Mesendoderm (in vitro differentiated cells): ENCODE measurements around the gene WNK2.

ENCODE experiments used
- DNase-seq: peaks from one replicate; pipeline ENCODE4 v3.0.0; 2013
- H2AK5ac ChIP-seq: 2 replicates; pipeline ENCODE4 v1.6.1; 2013; ENCODE audit warnings: low read length, inconsistent platforms
- H2BK120ac ChIP-seq: 2 replicates; pipeline ENCODE4 v1.6.1; 2013; ENCODE audit warnings: low read depth, mild to moderate bottlenecking, low read length, moderate library complexity, mixed read lengths
- H2BK15ac ChIP-seq: replicated peaks from 2 replicates; pipeline ENCODE4 v1.6.1; 2013; ENCODE audit warnings: low read depth, mild to moderate bottlenecking, moderate library complexity
- H2BK5ac ChIP-seq: 2 replicates; pipeline ENCODE4 v1.6.1; 2013; ENCODE audit warnings: low read length, inconsistent platforms
- H3K18ac ChIP-seq: 2 replicates; pipeline ENCODE4 v1.6.1; 2013; ENCODE audit warnings: mild to moderate bottlenecking, low read length, mixed read lengths
- H3K23ac ChIP-seq: one replicate; pipeline ENCODE4 v1.6.1; 2013; ENCODE audit warnings: low read length
- H3K27ac ChIP-seq: 2 replicates; pipeline ENCODE4 v1.5.1; 2013; ENCODE audit warnings: low read depth, mild to moderate bottlenecking, inconsistent platforms, low read length, moderate library complexity
- H3K27me3 ChIP-seq: 2 replicates; pipeline ENCODE4 v1.6.1; 2013; ENCODE audit warnings: low read length, control low read depth, mild to moderate bottlenecking, inconsistent platforms; ENCODE audit not compliant: insufficient read depth, poor library complexity
- H3K36me3 ChIP-seq: 2 replicates; pipeline ENCODE4 v1.6.1; 2013; ENCODE audit warnings: low read length, inconsistent platforms; ENCODE audit not compliant: control insufficient read depth, insufficient read depth
- H3K4ac ChIP-seq: one replicate; pipeline ENCODE4 v1.6.1; 2013; ENCODE audit warnings: low read depth, mild to moderate bottlenecking, low read length, moderate library complexity
- H3K4me1 ChIP-seq: 2 replicates; pipeline ENCODE4 v1.6.1; 2013; ENCODE audit warnings: low read depth, low read length, inconsistent platforms; ENCODE audit not compliant: control insufficient read depth
- H3K4me2 ChIP-seq: 2 replicates; pipeline ENCODE4 v1.6.1; 2013; ENCODE audit warnings: low read length
- H3K4me3 ChIP-seq: 2 replicates; pipeline ENCODE4 v1.5.1; 2013; ENCODE audit warnings: mild to moderate bottlenecking, low read length
- H3K56ac ChIP-seq: one replicate; pipeline ENCODE4 v1.6.1; 2013; ENCODE audit warnings: low read length
- H3K79me1 ChIP-seq: 2 replicates; pipeline ENCODE4 v1.6.1; 2013; ENCODE audit warnings: low read length, inconsistent platforms
- H3K79me2 ChIP-seq: 2 replicates; pipeline ENCODE4 v1.6.1; 2013; ENCODE audit warnings: mild to moderate bottlenecking, low read length; ENCODE audit not compliant: control insufficient read depth, insufficient read depth
- H3K9ac ChIP-seq: 2 replicates; pipeline ENCODE4 v1.6.1; 2013; ENCODE audit warnings: low read length, inconsistent platforms
- H4K5ac ChIP-seq: one replicate; pipeline ENCODE4 v1.6.1; 2013; ENCODE audit warnings: low read length
- H4K8ac ChIP-seq: one replicate; pipeline ENCODE4 v1.6.1; 2013; ENCODE audit warnings: low read depth, mild to moderate bottlenecking, control low read depth, low read length, moderate library complexity
- WGBS: extraction: QIAGEN DNeasy Blood & Tissue Kit; methylation state at CpG from one replicate; pipeline ENCODE4 v1.1.7; 2013; ENCODE audit warnings: low lambda C conversion rate, missing lambda C conversion rate; ENCODE audit not compliant: insufficient coverage; ENCODE audit errors: extremely low coverage; 5-methylcytosine and 5-hydroxymethylcytosine counted together

WNK2 gene

DNA sequence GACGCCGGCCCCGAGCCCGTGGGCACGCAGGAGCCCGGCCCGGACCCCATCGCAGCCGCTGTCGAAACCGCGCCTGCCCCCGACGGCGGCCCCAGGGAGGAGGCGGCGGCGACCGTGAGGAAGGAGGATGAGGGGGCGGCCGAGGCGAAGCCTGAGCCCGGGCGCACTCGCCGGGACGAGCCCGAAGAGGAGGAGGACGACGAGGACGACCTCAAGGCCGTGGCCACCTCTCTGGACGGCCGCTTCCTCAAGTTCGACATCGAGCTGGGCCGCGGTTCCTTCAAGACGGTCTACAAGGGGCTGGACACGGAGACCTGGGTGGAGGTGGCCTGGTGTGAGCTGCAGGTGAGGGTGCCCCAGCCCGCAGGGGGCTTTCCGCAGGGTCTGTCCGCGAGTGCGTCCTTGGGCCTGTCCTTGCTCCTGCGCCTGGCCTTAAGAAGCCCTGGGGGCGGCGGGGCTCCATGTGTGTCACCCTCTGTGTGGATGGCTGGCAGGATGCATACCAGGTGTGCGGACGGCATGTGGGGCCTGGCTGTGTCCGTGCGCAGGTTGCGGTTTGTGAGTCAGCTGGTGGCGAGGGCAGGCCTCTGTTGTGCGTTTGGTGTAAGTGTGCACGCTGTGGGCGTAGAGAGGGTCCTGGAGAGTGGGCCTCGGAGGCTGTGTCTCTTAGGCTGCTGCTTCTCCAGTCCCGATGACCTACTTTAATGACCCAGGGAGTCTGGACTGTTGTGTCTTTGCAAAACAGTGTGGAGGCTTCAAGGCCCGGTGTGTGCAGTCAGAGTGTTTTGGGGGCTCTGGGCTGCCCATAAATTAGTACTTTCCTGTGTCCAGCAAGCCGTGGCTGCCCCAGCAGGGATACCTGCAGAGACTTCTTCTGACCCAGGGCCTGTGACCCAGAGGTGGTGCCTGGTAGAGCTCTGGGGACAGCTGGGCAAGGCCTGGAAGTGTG lies 1.6 kb downstream of the WNK2 start:
- no peak overlapping the region for H3K27ac ChIP-seq
- H2BK120ac ChIP-seq: no peak overlapping the region
- no peak overlapping the region for H4K5ac ChIP-seq
- DNase-seq: peak; percentile 18
- H4K8ac ChIP-seq: no peak overlapping the region
- no CpG with 5 or more reads among the region's 61 CpGs for WGBS
- no peak overlapping the region for H3K18ac ChIP-seq
- H3K56ac ChIP-seq: peak overlapping the region; percentile 34
- no peaks in the 10 kb centered on the region for H3K36me3 ChIP-seq
- no peak overlapping the region for H3K4me3 ChIP-seq
- peak overlapping the region; percentile 64 for H3K9ac ChIP-seq
- no peaks in the 10 kb centered on the region for H3K79me2 ChIP-seq
- H2BK5ac ChIP-seq: no peak overlapping the region
- no peaks in the 10 kb centered on the region for H3K4me1 ChIP-seq
- no peaks in the 10 kb centered on the region for H3K79me1 ChIP-seq
- no peak overlapping the region for H2AK5ac ChIP-seq
- peaks cover 2% of the 10 kb centered on the region for H3K27me3 ChIP-seq
- H3K23ac ChIP-seq: peak overlapping the region; percentile 45
- H2BK15ac ChIP-seq: no peak overlapping the region
- H3K4ac ChIP-seq: no peak overlapping the region
- H3K4me2 ChIP-seq: peak overlapping the region; percentile 74

DNA sequence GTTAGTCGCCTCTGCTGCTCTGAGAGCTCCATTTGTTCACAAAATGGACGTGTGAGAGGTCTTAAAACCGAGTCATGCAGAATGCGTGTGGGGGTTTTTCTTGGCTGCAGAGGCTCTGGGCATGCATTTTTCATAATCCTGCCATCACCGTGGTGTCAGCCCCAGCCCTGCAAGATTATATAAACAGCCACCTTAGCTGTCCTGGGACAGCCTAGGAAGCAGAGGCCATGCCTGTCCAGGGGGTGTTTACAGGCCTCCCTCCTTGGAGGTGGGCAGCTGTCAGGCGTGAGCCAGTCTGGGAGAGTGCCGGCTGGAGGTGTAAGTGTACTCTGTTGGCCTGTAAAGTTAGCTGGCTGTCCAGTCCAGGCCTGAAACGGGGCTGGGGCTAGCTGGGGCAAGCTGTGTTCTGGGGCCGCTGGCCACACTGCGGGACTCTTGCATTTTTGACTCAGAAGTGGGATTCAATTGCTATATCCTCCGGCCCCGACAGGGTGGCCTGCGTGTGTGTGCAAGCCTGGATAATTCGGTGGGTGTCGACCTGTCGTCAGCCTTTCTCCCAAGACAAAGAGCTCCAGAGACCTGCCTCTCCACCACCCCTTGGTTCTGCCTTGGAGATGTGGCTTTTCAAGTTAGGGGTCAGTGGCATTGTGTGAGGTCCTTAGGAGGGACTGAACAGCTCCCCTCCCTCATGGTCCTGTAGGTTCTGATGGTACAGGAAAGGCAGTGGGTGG lies 2.4 kb downstream of the WNK2 start:
- no peak overlapping the region for H3K9ac ChIP-seq
- H3K79me1 ChIP-seq: no peaks in the 10 kb centered on the region
- H3K27me3 ChIP-seq: peaks cover 2% of the 10 kb centered on the region
- H3K56ac ChIP-seq: no peak overlapping the region
- no peak for DNase-seq
- no peak overlapping the region for H3K18ac ChIP-seq
- H2BK15ac ChIP-seq: no peak overlapping the region
- H3K79me2 ChIP-seq: no peaks in the 10 kb centered on the region
- H2BK5ac ChIP-seq: no peak overlapping the region
- H3K36me3 ChIP-seq: no peaks in the 10 kb centered on the region
- H3K4ac ChIP-seq: no peak overlapping the region
- no peak overlapping the region for H3K4me3 ChIP-seq
- no peak overlapping the region for H4K8ac ChIP-seq
- WGBS: no CpG with 5 or more reads among the region's 16 CpGs
- H3K4me1 ChIP-seq: no peaks in the 10 kb centered on the region
- no peak overlapping the region for H3K23ac ChIP-seq
- no peak overlapping the region for H4K5ac ChIP-seq
- no peak overlapping the region for H3K27ac ChIP-seq
- no peak overlapping the region for H2AK5ac ChIP-seq
- no peak overlapping the region for H2BK120ac ChIP-seq
- no peak overlapping the region for H3K4me2 ChIP-seq

DNA sequence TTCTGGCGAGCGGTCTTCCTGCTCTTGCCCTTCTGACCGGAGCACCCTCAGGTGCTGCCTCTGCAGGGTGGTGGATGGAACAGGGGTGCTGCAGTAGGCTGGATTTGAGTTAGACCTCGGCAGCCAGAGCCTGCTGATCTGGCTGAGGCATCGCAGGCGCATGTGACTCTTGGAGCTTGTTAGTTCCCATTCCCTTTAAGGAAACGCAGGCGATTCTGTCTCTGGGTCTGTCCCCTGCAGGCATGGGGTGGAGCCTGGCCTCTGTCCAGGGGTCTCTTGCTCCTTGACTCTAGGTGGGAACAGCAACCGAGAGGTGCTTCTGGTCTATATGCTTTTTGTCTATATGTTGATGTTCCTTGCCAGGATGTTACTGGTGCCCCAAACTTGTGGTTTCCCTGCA lies 3.1 kb downstream of the WNK2 start:
- DNase-seq: no peak
- Histone ChIP-seq H3K79me2 (no peaks in the 10 kb centered on the region), H3K4me2 (no peak overlapping the region), H3K4me3 (no peak overlapping the region), H3K4me1 (no peaks in the 10 kb centered on the region), H3K79me1 (no peaks in the 10 kb centered on the region), H2AK5ac (no peak overlapping the region), H2BK15ac (no peak overlapping the region), H2BK120ac (no peak overlapping the region), H3K23ac (no peak overlapping the region), H3K27me3 (peaks cover 2% of the 10 kb centered on the region), H3K18ac (no peak overlapping the region), H3K9ac (no peak overlapping the region), H3K27ac (no peak overlapping the region), H4K8ac (no peak overlapping the region), H3K56ac (no peak overlapping the region), H4K5ac (no peak overlapping the region), H3K4ac (no peak overlapping the region), H2BK5ac (no peak overlapping the region), H3K36me3 (no peaks in the 10 kb centered on the region)
- WGBS: no CpG with 5 or more reads among the region's 9 CpGs

DNA sequence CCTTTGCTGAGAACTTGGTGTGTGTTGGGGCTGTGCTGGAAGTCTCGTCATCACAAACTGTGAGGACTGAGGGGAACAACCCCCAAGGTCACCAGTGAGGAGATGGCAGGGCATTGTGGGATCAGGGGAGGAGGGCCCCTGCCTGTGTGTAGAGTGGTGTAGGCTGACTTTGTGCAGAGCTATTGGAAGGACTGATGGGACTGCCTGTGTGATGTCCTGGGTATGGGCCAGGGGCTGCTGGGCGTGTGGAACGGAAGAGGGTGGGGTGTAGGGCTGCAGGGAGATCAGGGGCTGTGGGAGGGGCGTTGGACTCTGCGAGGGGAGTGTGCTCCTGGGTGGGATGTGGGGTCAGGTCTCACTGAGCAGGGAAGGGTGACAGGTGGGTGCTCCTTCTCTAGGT lies 3.6 kb downstream of the WNK2 start:
- no peak overlapping the region for H3K23ac ChIP-seq
- H3K27ac ChIP-seq: no peak overlapping the region
- H4K8ac ChIP-seq: no peak overlapping the region
- H3K4me2 ChIP-seq: no peak overlapping the region
- no peak overlapping the region for H2BK120ac ChIP-seq
- H3K27me3 ChIP-seq: peaks cover 2% of the 10 kb centered on the region
- no peak for DNase-seq
- no peak overlapping the region for H2AK5ac ChIP-seq
- H3K18ac ChIP-seq: no peak overlapping the region
- no peak overlapping the region for H2BK5ac ChIP-seq
- no peaks in the 10 kb centered on the region for H3K79me2 ChIP-seq
- H3K36me3 ChIP-seq: no peaks in the 10 kb centered on the region
- H3K4me3 ChIP-seq: no peak overlapping the region
- H3K4ac ChIP-seq: no peak overlapping the region
- H3K9ac ChIP-seq: no peak overlapping the region
- no peaks in the 10 kb centered on the region for H3K4me1 ChIP-seq
- H4K5ac ChIP-seq: no peak overlapping the region
- no peak overlapping the region for H3K56ac ChIP-seq
- no CpG with 5 or more reads among the region's 5 CpGs for WGBS
- no peak overlapping the region for H2BK15ac ChIP-seq
- H3K79me1 ChIP-seq: no peaks in the 10 kb centered on the region

DNA sequence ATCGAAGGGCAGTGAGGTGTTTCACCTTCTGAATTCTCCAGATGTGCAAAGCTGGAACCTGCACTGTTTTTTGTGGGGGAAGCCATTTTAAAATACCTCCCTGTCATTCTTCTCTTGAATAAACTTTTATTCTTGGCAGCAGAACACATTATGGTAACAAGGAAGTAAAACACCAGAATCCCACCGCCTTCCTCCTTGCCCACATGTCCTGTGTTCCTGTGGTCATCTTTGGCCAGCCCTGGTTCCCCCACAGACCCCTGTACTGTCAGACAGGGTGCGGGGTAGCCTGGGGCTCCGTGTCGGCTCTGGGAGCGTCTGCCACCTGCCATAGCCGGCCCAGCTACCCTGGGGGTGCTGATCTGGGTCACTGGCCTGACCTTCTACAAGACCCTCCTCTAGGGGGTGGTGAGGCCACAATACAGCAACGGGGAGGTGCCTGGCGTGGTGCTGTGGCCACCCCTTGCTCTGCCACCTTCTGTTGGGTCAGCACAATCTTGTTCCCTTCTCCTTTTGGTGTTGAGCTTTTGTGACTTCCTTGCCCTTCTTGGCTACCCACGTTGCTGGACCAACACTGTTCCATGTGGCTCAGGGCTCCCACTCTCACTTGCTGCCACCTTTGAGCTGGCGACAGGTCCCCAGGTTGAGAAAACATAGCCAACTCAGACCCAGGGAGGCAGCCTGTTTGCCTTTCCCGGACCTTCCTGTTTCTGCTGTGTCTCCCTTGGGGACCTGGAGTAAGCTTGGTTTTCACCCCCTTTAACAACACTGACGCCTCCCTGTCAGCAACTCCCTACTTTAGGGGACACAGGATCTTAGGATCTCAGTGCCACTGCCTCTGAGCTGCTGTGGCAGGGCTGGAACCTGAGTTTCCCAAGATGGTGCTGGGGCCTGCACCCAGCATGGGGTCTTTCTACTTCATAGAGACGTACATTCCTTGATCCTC lies 4.8 kb downstream of the WNK2 start:
- Histone ChIP-seq H3K79me1 (no peaks in the 10 kb centered on the region), H3K56ac (peak overlapping the region; percentile 7), H3K4me1 (no peaks in the 10 kb centered on the region), H3K9ac (no peak overlapping the region), H4K5ac (no peak overlapping the region), H2BK120ac (no peak overlapping the region), H2BK15ac (no peak overlapping the region), H3K4me3 (no peak overlapping the region), H3K79me2 (no peaks in the 10 kb centered on the region), H2BK5ac (no peak overlapping the region), H2AK5ac (no peak overlapping the region), H3K27me3 (no peaks in the 10 kb centered on the region), H3K4me2 (no peak overlapping the region), H4K8ac (no peak overlapping the region), H3K23ac (no peak overlapping the region), H3K27ac (no peak overlapping the region), H3K36me3 (no peaks in the 10 kb centered on the region), H3K18ac (no peak overlapping the region), H3K4ac (no peak overlapping the region)
- no CpG with 5 or more reads among the region's 14 CpGs for WGBS
- peak; percentile 18 for DNase-seq
